IMR-90 (cell line): ENCODE measurements around the gene CETN3.

Experiments used
- POLR2A ChIP-seq: IDR thresholded peaks from 2 replicates; pipeline ENCODE4 v1.6.1; 2012; ENCODE audit warnings: mild to moderate bottlenecking, low read depth, low read length
- SMC3 ChIP-seq: fragments of 150-350 bp; IDR thresholded peaks from 2 replicates; pipeline ENCODE4 v1.6.1; 2016; ENCODE audit warnings: low read depth, mild to moderate bottlenecking, antibody characterized with exemption, low read length, moderate library complexity
- TF ChIP-seq, protein P1 (sequence below): conservative IDR thresholded peaks from 2 replicates; pipeline ENCODE4 v1.5.1; 2012; ENCODE audit warnings: mild to moderate bottlenecking, low read depth, low read length, improper control_type of control experiment

GRCh38 chr5:90418214-90418613 lies 8.7 kb upstream of the CETN3 start:
- no peak for TF ChIP-seq POLR2A
- no peak for TF ChIP-seq SMC3
- TF ChIP-seq, protein P1, sequence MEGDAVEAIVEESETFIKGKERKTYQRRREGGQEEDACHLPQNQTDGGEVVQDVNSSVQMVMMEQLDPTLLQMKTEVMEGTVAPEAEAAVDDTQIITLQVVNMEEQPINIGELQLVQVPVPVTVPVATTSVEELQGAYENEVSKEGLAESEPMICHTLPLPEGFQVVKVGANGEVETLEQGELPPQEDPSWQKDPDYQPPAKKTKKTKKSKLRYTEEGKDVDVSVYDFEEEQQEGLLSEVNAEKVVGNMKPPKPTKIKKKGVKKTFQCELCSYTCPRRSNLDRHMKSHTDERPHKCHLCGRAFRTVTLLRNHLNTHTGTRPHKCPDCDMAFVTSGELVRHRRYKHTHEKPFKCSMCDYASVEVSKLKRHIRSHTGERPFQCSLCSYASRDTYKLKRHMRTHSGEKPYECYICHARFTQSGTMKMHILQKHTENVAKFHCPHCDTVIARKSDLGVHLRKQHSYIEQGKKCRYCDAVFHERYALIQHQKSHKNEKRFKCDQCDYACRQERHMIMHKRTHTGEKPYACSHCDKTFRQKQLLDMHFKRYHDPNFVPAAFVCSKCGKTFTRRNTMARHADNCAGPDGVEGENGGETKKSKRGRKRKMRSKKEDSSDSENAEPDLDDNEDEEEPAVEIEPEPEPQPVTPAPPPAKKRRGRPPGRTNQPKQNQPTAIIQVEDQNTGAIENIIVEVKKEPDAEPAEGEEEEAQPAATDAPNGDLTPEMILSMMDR: no peak
